ENCODE measurements around the gene ADGRB3. TPM values are rescaled to one million over a fixed set of nuclear protein-coding genes. Genes with fewer than 3 reads are reported as not detected.
"Not testable (repeated sequence)": the region's sequence is repeated elsewhere in the genome, so short reads cannot be mapped to it uniquely, and the experiment has no call there.

Gene ADGRB3
- total RNA-seq, 1 experiment from 2014 or later = not detected

GRCh38 chr6:69265706-69266105 is 630.6 kb downstream of the ADGRB3 start:
- no peak overlapping the region for H3K27ac ChIP-seq
- H3K9me3 ChIP-seq (replicated peaks) = no peaks in the 10 kb centered on the region
- DNase-seq (ENCODE audit: low read depth in 1 of 2, low spot score in 2 of 2) = no peak
- H3K36me3 ChIP-seq = no peaks in the 10 kb centered on the region
- no peak overlapping the region for H3K4me3 ChIP-seq
- no peaks in the 10 kb centered on the region for H3K27me3 ChIP-seq (replicated peaks)
- no peaks in the 10 kb centered on the region for H3K4me1 ChIP-seq (replicated peaks)

- H3K27me3 ChIP-seq (replicated peaks) = no peaks in the 10 kb centered on the region
- H3K27ac ChIP-seq = no peak overlapping the region
- no peaks in the 10 kb centered on the region for H3K4me1 ChIP-seq (replicated peaks)
- no peak overlapping the region for H3K4me3 ChIP-seq
- DNase-seq (ENCODE audit: low read depth in 1 of 2, low spot score in 2 of 2) = no peak
- H3K9me3 ChIP-seq (replicated peaks) = no peaks in the 10 kb centered on the region
- H3K36me3 ChIP-seq = no peaks in the 10 kb centered on the region
These were observed 641.1 kb downstream of the ADGRB3 start for GRCh38 chr6:69276204-69276603.

- Histone ChIP-seq H3K4me3 (no peak overlapping the region), H3K9me3 (replicated peaks) (no peaks in the 10 kb centered on the region), H3K27ac (no peak overlapping the region), H3K36me3 (no peaks in the 10 kb centered on the region), H3K4me1 (replicated peaks) (no peaks in the 10 kb centered on the region), H3K27me3 (replicated peaks) (no peaks in the 10 kb centered on the region)
- no peak for DNase-seq (ENCODE audit: low read depth in 1 of 2, low spot score in 2 of 2)
These were observed 644.7 kb downstream of the ADGRB3 start for GRCh38 chr6:69279805-69280204.

DNA sequence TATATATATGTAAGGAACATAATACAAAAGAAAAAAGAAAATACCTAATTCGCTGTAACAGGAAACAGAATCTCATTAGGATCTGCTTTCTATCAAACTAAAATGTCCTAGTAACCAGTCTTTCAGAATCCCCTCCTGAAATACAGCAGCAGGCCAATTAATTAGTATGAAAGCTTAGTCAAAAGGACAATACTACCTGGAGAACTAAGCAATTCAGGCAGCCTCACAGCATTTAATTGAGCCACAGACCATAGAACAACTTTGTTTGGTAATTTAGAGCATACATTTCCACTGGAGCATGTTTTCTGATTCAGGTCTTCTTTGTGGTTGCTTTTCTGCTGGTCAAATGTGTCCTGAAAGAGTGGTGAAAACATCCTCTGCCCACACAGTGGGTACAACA is 645.8 kb downstream of the ADGRB3 start:
- Histone ChIP-seq H3K4me3 (no peak overlapping the region), H3K27ac (no peak overlapping the region), H3K36me3 (no peaks in the 10 kb centered on the region), H3K27me3 (replicated peaks) (no peaks in the 10 kb centered on the region), H3K9me3 (replicated peaks) (no peaks in the 10 kb centered on the region), H3K4me1 (replicated peaks) (no peaks in the 10 kb centered on the region)
- DNase-seq (ENCODE audit: low read depth in 1 of 2, low spot score in 2 of 2) = no peak

DNA sequence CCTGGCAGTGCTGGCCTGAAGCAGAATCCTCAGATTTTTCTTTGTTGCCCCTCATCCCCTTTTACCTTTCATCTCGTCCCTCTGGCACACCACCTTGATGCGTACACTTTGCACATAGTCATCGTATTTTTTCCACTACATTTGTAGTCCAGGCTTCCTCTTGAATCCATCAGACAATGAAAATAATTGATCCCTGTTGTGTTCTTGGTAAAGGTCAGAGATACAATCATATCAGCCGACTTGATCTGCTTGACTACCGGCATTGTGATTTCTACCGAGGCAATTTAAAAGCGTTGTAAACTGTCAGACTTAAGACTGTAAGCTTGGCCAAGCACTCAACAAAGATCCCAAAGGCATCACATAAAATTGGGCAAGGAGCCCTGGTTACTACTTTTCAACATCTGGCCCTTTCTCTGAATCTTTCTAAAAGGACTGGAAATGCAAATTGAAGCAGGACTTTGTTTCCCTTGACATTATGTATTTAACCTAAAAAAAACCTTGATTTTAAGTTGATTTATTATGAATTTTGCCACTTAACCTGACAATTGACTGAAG is 649.2 kb downstream of the ADGRB3 start:
- H3K4me1 ChIP-seq (replicated peaks) = no peaks in the 10 kb centered on the region
- no peaks in the 10 kb centered on the region for H3K27me3 ChIP-seq (replicated peaks)
- no peaks in the 10 kb centered on the region for H3K36me3 ChIP-seq
- no peak for DNase-seq (ENCODE audit: low read depth in 1 of 2, low spot score in 2 of 2)
- no peak overlapping the region for H3K27ac ChIP-seq
- H3K9me3 ChIP-seq (replicated peaks) = no peaks in the 10 kb centered on the region
- H3K4me3 ChIP-seq = no peak overlapping the region

- no peak for DNase-seq (ENCODE audit: low read depth in 1 of 2, low spot score in 2 of 2)
- Histone ChIP-seq H3K27me3 (replicated peaks) (no peaks in the 10 kb centered on the region), H3K27ac (no peak overlapping the region)
These were observed 650.0 kb downstream of the ADGRB3 start for GRCh38 chr6:69285054-69285453.

GRCh38 chr6:69286331-69286730 is 651.2 kb downstream of the ADGRB3 start:
- Histone ChIP-seq H3K27me3 (replicated peaks) (no peaks in the 10 kb centered on the region), H3K27ac (no peak overlapping the region), H3K4me1 (replicated peaks) (no peaks in the 10 kb centered on the region), H3K36me3 (no peaks in the 10 kb centered on the region), H3K9me3 (replicated peaks) (no peaks in the 10 kb centered on the region), H3K4me3 (no peak overlapping the region)
- no peak for DNase-seq (ENCODE audit: low read depth in 1 of 2, low spot score in 2 of 2)

More at GRCh38 chr6:69285054-69285453, 650.0 kb downstream of the ADGRB3 start:
- no peak overlapping the region for H3K4me3 ChIP-seq
- no peaks in the 10 kb centered on the region for H3K4me1 ChIP-seq (replicated peaks)
- H3K9me3 ChIP-seq (replicated peaks) = no peaks in the 10 kb centered on the region
- H3K36me3 ChIP-seq = no peaks in the 10 kb centered on the region

GRCh38 chr6:69288198-69288597 is 653.1 kb downstream of the ADGRB3 start:
- H3K27ac ChIP-seq; DNase-seq (ENCODE audit: low read depth in 1 of 2, low spot score in 2 of 2); H3K9me3 ChIP-seq (replicated peaks); H3K27me3 ChIP-seq (replicated peaks); H3K36me3 ChIP-seq; H3K4me1 ChIP-seq (replicated peaks); H3K4me3 ChIP-seq: not testable (repeated sequence)

- no peak for DNase-seq (ENCODE audit: low read depth in 1 of 2, low spot score in 2 of 2)
- Histone ChIP-seq H3K4me1 (replicated peaks) (no peaks in the 10 kb centered on the region), H3K4me3 (no peak overlapping the region), H3K9me3 (replicated peaks) (no peaks in the 10 kb centered on the region), H3K36me3 (no peaks in the 10 kb centered on the region), H3K27me3 (replicated peaks) (no peaks in the 10 kb centered on the region), H3K27ac (no peak overlapping the region)
These were observed 654.8 kb downstream of the ADGRB3 start for GRCh38 chr6:69289689-69290495.

- no peaks in the 10 kb centered on the region for H3K36me3 ChIP-seq
These were observed 658.4 kb downstream of the ADGRB3 start for GRCh38 chr6:69293471-69293870.

GRCh38 chr6:69294407-69294806 is 659.3 kb downstream of the ADGRB3 start:
- H3K27me3 ChIP-seq (replicated peaks) = no peaks in the 10 kb centered on the region
- H3K36me3 ChIP-seq = no peaks in the 10 kb centered on the region
- no peaks in the 10 kb centered on the region for H3K9me3 ChIP-seq (replicated peaks)
- no peak overlapping the region for H3K27ac ChIP-seq
- no peak overlapping the region for H3K4me3 ChIP-seq
- no peak for DNase-seq (ENCODE audit: low read depth in 1 of 2, low spot score in 2 of 2)
- no peaks in the 10 kb centered on the region for H3K4me1 ChIP-seq (replicated peaks)

More at GRCh38 chr6:69293471-69293870, 658.4 kb downstream of the ADGRB3 start:
- no peaks in the 10 kb centered on the region for H3K27me3 ChIP-seq (replicated peaks)
- no peak overlapping the region for H3K27ac ChIP-seq
- no peaks in the 10 kb centered on the region for H3K9me3 ChIP-seq (replicated peaks)
- H3K4me1 ChIP-seq (replicated peaks) = no peaks in the 10 kb centered on the region
- H3K4me3 ChIP-seq = no peak overlapping the region
- DNase-seq (ENCODE audit: low read depth in 1 of 2, low spot score in 2 of 2) = no peak

GRCh38 chr6:69294862-69295261 is 659.8 kb downstream of the ADGRB3 start:
- H3K9me3 ChIP-seq (replicated peaks) = no peaks in the 10 kb centered on the region
- no peaks in the 10 kb centered on the region for H3K4me1 ChIP-seq (replicated peaks)
- no peak overlapping the region for H3K27ac ChIP-seq
- no peak overlapping the region for H3K4me3 ChIP-seq
- no peak for DNase-seq (ENCODE audit: low read depth in 1 of 2, low spot score in 2 of 2)
- no peaks in the 10 kb centered on the region for H3K27me3 ChIP-seq (replicated peaks)
- no peaks in the 10 kb centered on the region for H3K36me3 ChIP-seq

DNA sequence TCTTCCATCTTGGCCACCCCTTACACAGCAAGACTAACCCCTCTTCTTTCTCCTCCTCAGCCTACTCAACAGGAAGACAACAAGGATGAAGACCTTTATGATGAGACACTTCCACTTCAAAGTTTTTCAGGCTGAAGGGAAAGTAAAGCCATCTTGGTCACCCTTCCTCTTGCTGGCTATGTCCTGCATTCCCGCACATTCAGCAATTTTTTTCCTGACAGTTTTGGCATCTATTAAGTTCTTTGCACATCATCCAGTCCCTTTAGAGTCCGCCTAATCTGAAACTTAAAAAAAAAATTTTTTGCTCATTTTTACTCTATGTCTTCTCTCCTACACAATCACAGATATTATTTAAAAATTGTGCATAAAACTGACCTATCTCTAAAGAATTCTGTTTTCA is 668.3 kb downstream of the ADGRB3 start:
- Histone ChIP-seq H3K27ac (no peak overlapping the region), H3K4me3 (no peak overlapping the region), H3K4me1 (replicated peaks) (no peaks in the 10 kb centered on the region), H3K36me3 (no peaks in the 10 kb centered on the region), H3K27me3 (replicated peaks) (no peaks in the 10 kb centered on the region), H3K9me3 (replicated peaks) (no peaks in the 10 kb centered on the region)
- no peak for DNase-seq (ENCODE audit: low read depth in 1 of 2, low spot score in 2 of 2)

GRCh38 chr6:69305456-69305855 is 670.4 kb downstream of the ADGRB3 start:
- H3K9me3 ChIP-seq (replicated peaks) = no peaks in the 10 kb centered on the region

More at GRCh38 chr6:69305456-69305855, 670.4 kb downstream of the ADGRB3 start:
- Histone ChIP-seq H3K4me3 (no peak overlapping the region), H3K36me3 (no peaks in the 10 kb centered on the region), H3K27me3 (replicated peaks) (no peaks in the 10 kb centered on the region), H3K27ac (no peak overlapping the region), H3K4me1 (replicated peaks) (no peaks in the 10 kb centered on the region)
- no peak for DNase-seq (ENCODE audit: low read depth in 1 of 2, low spot score in 2 of 2)
